AG08395 (cell line): ENCODE data around the gene SCN1B.
"Not testable (repeated sequence)": the region's sequence is repeated elsewhere in the genome, so short reads cannot be mapped to it uniquely, and the experiment has no call there.

Source experiments
- DNase-seq: peaks from one replicate; pipeline ENCODE4 v3.0.0; 2012; ENCODE audit warnings: mixed read lengths, low spot score

The SCN1B gene

GRCh38 chr19:35030257-35031071, at the start of gene SCN1B:
TSS of gene SCN1B (plus strand) at chr19:35030470. CDS start at chr19:35030821, 351 bp downstream.
- DNase-seq: peak; percentile 91

GRCh38 chr19:34982275-34982674, 48.0 kb upstream of the SCN1B start:
- no peak for DNase-seq

- DNase-seq: no peak
These were observed 46.5 kb upstream of the SCN1B start for GRCh38 chr19:34983786-34984185.

GRCh38 chr19:34984287-34984686, 46.0 kb upstream of the SCN1B start:
- DNase-seq: no peak

- DNase-seq: peak; percentile 57
These were observed 44.8 kb upstream of the SCN1B start for GRCh38 chr19:34985249-34986022.

- DNase-seq: no peak
These were observed 42.2 kb upstream of the SCN1B start for GRCh38 chr19:34988119-34988518.

GRCh38 chr19:34989298-34989697, 41.0 kb upstream of the SCN1B start:
- DNase-seq: no peak

- no peak for DNase-seq
These were observed 39.6 kb upstream of the SCN1B start for GRCh38 chr19:34990578-34991192.

GRCh38 chr19:34991542-34992333, 38.5 kb upstream of the SCN1B start:
- DNase-seq: no peak

- DNase-seq: not testable (repeated sequence)
These were observed 37.7 kb upstream of the SCN1B start for GRCh38 chr19:34992582-34992981.

- DNase-seq: no peak
These were observed 36.0 kb upstream of the SCN1B start for GRCh38 chr19:34994286-34994642.

GRCh38 chr19:34994643-34995541, 35.4 kb upstream of the SCN1B start:
- no peak for DNase-seq

- DNase-seq: no peak
These were observed 34.7 kb upstream of the SCN1B start for GRCh38 chr19:34995551-34995950.

GRCh38 chr19:34997071-34997617, 33.1 kb upstream of the SCN1B start:
- no peak for DNase-seq

- not testable (repeated sequence) for DNase-seq
These were observed 32.0 kb upstream of the SCN1B start for GRCh38 chr19:34998224-34998623.

GRCh38 chr19:34998777-34999497, 31.3 kb upstream of the SCN1B start:
- DNase-seq: peak; percentile 25

GRCh38 chr19:34999498-35000337, 30.6 kb upstream of the SCN1B start, which contains the start of gene GRAMD1A:
TSS of gene GRAMD1A (plus strand) at chr19:35000323. CDS start at chr19:35000479, 156 bp downstream.
- peak; percentile 97 for DNase-seq

GRCh38 chr19:35000338-35000646, 30.0 kb upstream of the SCN1B start:
- DNase-seq: no peak
